Measurements from ENCODE around the gene ATF6B.
"Not testable (repeated sequence)": the region's sequence is repeated elsewhere in the genome, so short reads cannot be mapped to it uniquely, and the experiment has no call there.

ATF6B gene

GRCh38 chr6:32108094-32108627 lies 19.9 kb downstream of the ATF6B start:
- no peak for DNase-seq (ENCODE audit: low read depth, low spot score)

GRCh38 chr6:32107406-32107805 lies 20.6 kb downstream of the ATF6B start:
- DNase-seq (ENCODE audit: low read depth, low spot score), result no peak

DNA sequence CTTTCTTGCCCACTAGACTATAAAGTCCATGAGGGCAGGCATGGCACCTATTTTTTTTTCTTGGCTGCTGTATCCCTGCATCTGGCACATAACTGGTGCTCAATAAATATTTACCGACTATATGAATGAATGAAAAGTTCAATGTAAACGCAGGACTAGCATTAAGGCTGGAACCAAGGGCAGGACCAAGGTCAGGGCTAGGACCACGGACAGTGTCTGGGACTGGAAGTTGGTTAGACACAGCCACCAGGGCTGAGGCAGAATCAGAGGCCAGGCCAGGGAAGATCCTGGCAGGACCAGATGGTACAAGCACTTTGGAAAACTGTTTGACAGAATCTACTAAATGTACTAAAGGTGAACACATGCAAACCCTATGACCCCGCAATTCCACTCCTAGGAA lies 22.6 kb downstream of the ATF6B start:
- no peak for DNase-seq (ENCODE audit: low read depth, low spot score)

DNA sequence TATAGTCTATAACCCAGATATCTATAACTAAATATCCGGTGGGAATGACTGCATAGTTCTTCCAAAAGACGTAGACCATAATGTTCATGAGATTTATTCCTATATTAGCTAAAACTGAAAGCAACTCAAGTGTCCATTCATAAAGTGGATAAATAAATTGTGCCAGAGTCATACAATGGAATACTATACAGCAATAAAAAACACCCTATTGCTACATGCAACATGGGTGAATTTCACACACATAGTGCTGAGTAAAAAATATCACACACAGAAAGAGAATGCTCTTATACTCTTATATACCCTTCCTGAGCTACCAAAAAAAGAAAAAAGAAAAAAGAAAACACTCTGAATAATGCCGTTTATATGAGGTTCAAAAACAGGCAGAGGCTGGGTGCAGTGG lies 25.8 kb downstream of the ATF6B start:
- DNase-seq (ENCODE audit: low read depth, low spot score), result no peak

GRCh38 chr6:32100251-32100650 lies 27.8 kb downstream of the ATF6B start:
- DNase-seq (ENCODE audit: low read depth, low spot score), result not testable (repeated sequence)

DNA sequence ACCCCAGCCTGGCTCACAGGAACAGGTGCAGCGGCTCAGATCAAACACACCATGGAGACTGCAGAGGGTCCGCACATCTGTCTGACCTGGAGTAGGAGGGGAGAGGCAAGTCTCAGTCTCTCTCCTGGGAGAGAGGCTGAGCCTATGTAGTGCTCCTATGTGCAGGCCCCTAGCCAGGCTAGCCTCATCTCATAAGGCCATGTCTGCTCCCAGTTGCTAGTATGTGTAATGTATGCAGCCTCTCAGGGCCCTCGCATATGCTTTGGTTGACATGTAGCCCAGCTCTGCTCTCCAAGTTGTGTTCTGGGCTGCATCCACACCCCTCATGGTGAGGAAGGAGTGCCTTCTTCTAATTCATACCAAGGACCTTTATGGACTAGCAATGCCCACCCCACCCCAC lies 30.7 kb downstream of the ATF6B start:
- no peak for DNase-seq (ENCODE audit: low read depth, low spot score)

GRCh38 chr6:32096394-32097258 lies 31.4 kb downstream of the ATF6B start:
- DNase-seq (ENCODE audit: low read depth, low spot score), result no peak

DNA sequence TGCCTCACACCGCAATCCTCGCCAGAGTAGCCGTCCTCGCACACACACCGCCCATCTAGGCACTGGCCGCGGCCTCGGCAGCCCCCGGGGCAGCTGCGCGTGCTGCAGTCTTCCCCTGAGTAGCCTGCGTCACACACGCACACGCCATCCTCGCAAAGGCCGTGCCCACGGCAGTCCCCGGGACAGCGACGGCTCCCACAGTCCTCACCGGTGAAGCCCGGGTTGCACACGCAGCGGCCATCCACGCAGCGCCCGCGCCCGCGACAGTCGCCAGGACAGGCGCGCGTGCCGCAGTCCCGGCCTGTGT lies 32.0 kb downstream of the ATF6B start:
- no peak for DNase-seq (ENCODE audit: low read depth, low spot score)

DNA sequence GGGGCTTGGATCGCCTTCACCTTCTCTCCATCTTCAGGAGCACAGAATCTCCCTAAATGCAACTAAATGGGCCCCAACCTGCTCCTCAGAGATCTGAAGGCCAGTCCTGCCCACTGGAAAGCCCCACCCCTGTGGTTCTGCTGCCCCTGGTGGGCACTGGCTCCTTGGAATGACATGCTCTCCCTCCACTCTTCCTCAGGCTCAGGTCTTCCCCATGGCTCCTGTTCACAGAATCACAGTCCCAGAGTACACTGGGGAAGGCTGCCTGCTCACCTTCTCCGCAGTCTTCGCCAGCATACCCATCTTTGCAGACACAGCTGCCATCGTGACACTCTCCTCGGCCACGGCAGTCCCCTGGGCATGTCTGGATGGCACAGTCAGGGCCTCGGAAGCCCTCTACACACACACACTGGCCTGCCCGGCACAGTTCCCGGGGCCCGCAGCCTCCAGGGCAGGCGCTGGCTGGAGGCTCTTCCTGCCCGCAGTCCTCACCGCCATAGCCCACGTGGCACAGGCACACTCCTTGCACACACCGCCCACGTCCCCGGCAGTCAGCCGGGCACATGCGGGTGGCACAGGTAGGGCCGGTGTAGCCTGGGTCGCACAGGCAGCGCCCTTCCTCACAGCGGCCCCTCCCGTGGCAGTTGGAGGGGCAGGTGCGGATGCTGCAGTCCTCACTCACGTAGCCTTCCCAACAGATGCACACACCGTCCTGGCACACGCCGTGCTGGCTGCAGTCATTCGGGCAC lies 32.5 kb downstream of the ATF6B start:
- DNase-seq (ENCODE audit: low read depth, low spot score), result no peak

- DNase-seq (ENCODE audit: low read depth, low spot score), result no peak
Observed at GRCh38 chr6:32092760-32093497, 35.1 kb downstream of the ATF6B start.

DNA sequence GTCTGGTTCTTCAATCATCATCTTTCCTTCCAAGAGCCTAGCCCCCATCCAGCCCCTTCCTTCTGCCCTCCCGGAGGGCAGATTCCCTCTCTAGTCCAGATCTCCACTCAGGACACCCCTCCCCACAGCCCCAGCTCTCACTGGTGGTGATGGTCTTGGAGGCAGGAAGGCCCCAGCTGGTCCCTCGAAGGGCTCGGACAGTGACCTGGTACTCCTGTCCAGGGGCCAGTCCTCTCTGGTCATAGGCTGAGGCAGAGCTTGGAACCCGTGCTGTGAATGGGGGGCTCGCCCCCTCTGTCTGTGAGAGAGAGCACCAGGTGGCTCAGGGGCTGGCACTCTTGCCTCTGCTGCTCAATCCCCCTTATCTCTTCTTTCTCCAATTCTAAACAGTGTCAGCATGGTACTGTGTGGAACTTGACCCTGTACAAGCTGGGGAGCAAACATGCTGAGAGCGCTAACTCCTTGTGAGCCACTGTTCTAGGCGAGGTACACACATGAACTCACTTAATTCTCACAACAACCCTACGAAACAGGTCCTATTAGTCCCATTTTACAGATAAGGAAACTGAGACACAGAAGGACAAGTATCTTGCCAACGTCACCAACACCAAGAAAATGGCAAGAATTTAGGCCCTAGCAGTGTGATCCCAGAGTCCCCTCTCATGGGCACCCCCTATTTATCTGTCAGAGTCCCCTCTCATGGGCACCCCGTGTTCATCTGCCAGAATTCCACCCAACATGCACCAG lies 38.8 kb downstream of the ATF6B start:
- DNase-seq (ENCODE audit: low read depth, low spot score), result no peak

DNA sequence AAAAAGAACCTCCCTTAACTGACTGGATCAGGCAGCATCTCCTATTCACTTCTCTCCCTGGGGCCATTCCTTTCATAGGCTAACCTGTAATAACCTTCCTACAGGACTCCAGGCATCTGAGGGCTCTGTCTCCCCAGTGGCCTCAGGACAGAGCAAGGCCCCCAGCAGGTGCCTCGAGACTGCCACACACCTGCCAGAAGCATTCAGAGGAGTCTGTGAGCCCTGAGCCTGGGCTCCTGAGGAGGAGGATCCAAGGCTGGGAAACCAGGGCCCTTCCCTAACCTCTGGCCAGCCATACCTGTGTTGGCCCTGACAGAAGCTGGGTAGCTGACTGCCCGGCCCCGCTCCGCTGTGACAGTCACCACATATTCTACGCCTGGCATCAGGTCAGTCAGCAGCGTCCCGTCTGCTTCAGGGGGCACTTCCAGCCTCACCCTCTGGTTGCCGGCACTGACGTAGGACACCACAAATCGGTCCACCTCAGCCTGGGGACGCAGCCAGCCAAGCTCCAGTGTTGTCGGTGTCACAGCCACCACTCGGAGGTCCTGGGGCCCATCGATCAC lies 39.5 kb downstream of the ATF6B start:
- DNase-seq (ENCODE audit: low read depth, low spot score), result no peak

DNA sequence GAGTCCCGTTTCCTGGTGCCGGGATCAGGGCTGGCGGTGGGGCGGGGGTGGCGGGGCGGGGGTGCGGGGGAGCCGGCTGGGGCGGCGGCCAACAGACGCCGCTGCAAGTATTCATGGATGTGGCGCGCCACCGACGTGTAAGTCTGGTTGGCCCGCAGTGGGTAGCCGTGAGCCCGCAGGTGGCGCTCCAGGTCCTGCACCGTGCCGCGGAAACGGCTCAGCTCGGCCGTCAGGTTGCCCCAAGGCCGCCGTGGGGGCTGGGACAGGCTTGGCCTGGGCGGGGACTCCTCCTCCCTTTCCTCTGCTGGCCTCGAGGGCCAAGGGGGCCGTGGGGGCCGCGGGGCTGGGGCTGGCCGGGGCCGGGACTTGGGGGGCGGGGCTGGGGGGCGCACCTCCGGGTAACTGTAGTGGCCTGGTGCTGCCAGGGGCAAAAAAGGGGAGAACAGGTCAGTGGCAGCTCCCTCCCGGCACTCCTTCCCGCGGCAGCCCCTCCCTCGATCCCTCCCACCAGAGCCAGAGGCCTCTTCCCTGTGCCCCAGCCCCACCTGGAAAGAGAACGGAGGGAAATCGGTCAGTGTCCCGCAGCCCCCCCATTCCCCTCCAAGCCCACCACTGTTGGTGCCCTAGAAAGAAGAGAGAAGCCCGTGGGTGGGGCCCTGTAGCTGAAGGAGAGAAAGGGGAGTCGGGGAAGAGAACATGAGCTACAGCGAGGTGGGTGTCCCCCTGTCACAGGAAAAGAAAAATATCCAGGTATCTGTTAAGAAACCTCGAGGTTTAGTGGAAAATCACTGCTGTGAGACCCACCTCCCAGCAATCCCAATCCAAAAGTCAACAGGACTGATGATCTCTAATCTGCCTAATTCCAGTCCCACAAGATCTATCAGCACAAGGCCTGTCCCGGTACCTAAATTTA lies 40.2 kb downstream of the ATF6B start:
- DNase-seq (ENCODE audit: low read depth, low spot score), result no peak

DNA sequence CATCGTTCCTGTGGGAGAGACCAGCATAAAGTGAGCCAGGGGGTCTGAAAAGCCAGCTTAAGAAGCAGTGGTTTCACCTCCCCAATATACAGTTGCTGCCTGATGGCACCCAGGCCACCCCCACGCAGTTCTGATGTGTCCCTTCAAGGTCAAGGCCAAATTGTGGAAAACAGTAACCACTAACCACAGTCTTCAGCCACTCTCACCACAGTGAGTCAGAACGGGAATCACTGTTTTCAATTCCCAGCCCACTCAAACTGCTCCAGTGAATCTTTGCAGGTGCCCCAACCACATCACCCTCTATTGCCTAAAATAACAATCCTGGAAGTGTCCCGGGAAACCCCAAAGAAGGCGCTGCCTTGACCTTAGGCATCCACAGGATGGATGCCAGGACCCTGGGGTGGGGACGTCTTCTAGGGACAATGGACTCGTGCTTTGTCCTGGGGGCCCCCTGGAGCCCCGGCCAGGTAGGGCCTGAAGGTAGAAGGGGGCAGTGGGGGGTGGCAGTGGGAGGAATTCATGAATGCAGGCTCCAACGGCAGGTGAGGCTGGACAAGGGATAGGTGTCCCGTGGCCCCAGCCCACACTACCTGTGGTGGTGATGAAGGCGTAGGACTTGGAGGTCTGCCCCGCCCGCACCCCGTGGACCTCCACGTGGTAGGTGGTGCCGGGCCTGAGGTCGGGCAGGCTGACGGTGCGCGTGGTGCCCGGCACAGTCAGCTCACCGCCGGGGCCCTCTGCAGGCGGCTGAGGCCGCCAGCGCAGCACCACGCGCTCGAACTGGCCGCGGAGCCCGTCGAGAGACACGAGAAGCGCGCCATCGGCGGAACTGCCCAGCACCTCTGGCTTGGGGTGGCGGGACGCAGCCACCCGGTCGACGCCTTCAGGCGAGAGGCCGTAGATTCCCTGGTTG lies 41.1 kb downstream of the ATF6B start:
- DNase-seq (ENCODE audit: low read depth, low spot score), result no peak

DNA sequence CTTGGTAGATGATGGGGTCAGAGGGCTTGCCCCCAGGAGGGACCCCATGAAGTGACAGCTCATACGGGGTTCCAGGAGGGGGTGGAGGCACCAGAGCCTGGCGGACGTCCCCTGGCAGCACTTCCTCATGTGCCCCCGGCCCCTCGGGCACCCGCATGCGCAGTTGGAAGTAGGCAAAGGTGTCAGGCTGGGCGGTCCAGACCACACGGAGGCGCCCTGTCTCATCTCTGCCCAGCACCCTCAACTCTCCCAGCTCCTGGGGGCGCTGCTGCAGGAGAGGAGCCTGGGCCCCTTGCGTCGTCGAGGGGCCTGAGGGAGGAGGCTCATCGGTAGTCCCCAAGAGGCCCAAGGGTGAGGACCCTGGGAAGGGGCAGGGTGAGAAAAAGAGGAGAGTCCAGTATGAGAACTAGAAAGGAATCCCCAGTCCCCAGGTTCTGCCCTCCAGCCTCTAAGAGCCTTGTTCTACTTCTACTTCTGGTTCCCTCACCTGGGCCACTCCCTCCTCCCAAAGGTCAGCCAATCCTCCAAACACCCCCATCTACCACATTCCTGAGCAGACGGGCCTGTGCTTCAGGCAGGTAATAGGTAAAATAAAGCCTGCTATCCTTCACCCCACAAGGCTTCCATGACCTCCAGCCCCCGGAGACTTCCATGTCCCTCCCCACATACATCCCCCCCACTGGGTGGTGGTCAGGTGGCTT lies 42.1 kb downstream of the ATF6B start:
- DNase-seq (ENCODE audit: low read depth, low spot score), result no peak

GRCh38 chr6:32084780-32085179 lies 43.3 kb downstream of the ATF6B start:
- no peak for DNase-seq (ENCODE audit: low read depth, low spot score)

DNA sequence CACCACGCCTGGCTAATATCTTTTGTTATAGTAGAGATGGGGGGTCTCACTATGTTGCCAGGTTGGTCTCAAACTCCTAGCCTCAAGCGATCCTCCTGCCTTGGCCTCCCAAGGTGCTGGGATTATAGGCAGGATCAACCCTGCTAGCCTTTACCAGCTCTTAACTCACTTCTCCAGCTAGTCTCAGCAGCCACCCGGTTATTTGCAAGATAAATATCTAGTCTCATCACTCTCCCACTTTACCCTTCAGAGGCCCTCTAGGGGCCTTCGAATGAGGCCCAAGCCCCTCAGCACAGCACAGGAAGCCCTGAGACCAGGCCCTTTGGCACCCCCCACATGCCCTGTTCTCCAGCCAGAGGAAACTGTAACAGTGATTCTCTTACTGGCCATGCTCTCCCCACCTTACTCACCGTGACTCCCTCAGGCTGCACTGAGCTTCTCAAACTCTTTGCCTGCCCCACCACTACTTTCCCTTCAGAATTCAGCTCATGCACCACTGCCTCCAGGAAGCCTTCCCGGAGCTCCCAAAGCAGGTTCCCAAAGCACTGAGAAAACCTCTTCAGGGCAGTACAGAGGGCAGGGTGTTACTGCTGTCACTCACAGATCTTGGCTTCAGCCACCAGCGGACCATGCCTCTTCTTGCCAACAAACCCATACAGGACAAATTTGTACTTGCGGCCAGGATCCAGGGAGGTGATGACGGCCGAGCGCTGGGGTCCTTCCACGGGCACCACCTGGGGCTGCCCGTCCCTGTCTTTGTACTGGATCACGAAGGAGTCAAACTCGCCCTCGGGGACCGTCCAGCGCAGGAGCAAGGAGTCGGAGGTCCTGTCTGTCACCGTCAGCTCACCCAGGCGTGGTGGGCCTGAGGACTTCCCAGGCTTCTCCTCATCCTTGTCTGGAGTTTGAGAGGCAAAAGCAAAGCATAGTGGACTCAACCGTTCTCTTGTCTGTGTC lies 44.0 kb downstream of the ATF6B start:
- DNase-seq (ENCODE audit: low read depth, low spot score), result no peak
